Cardiac fibroblast (primary cell): ENCODE data around the gene NHERF1.

ENCODE experiments used
- DNase-seq, 2 donors: peaks; one replicate each; pipeline versions ENCODE4 v3.0.0 to v3.0.0-alpha.2; 2010; ENCODE audit warnings: low read depth in 2 of 2
- H3K4me3 ChIP-seq, 2 donors: replicated peaks in 1 of 2; 1 replicate in 1 of 2; 2 replicates in 1 of 2; pipeline ENCODE4 v1.5.1; 2011; ENCODE audit warnings: low read depth in 2 of 2, low read length in 2 of 2, mild to moderate bottlenecking in 2 of 2, moderate library complexity in 1 of 2
- CTCF ChIP-seq: IDR thresholded peaks from one replicate; pipeline ENCODE4 v1.5.1; 2011; ENCODE audit warnings: low read depth, mild to moderate bottlenecking, low read length, inconsistent platforms

The NHERF1 gene

GRCh38 chr17:74769856-74770497, 21.5 kb downstream of the NHERF1 start:
- H3K4me3 ChIP-seq: no peak overlapping the region
- TF ChIP-seq CTCF: no peak
- DNase-seq: no peak

GRCh38 chr17:74770498-74771318, 22.3 kb downstream of the NHERF1 start:
- H3K4me3 ChIP-seq: no peak overlapping the region
- peak; percentile 40 to 52 for DNase-seq
- peak; percentile 79 for TF ChIP-seq CTCF

DNA sequence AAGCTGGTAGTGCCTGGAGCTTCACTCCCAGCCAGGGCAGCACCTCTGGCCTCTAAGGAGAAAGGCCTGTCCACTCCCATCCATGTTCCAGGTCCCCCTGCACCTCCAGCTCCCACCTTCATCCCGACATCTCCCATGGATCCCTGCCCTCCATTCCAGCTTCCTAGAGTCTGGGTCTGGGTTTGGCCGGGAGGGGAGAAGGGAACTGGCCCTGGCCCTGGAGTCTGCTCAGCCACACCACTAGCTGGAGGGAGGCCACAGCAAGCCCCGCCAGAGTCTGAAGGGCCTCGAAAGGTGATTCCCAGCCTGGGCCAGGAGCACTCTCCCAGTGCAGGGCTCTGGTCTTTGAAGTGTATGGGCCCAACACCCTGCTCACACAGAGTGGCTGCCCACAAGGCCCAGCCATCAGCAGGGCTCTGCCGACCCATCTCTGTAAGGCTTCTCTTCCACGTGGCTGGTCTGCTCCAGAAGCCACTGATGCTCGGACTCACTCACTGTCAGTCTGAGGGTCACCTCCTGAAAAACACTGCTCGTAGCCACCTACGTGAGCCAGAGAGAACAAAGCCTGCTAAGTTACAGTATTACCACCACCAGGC, 23.0 kb downstream of the NHERF1 start:
- DNase-seq: no peak
- TF ChIP-seq CTCF: no peak
- H3K4me3 ChIP-seq: no peak overlapping the region

DNA sequence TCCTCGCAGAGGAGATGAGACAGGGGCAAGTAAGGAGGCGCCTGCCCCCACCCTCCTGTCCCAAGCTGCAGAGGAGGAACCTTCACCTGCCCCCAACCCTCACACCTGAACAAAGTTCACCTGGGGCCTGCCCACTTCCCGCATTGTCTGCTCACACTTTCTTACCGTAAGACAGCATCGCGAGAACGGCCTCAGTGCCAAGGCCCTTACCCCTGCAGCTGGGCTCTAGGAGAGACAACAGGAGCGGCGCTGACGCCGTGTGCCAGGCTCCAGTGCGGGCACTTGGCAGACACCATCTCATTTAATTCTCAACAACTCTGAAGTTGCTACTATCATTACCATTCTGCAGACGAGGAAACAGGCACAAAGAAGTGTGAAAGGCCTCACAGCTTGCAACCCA, 23.6 kb downstream of the NHERF1 start:
- DNase-seq: no peak
- no peak for TF ChIP-seq CTCF
- H3K4me3 ChIP-seq: no peak overlapping the region

GRCh38 chr17:74773414-74773813, 25.0 kb downstream of the NHERF1 start:
- DNase-seq: no peak
- no peak for TF ChIP-seq CTCF
- H3K4me3 ChIP-seq: no peak overlapping the region

GRCh38 chr17:74773871-74774286, 25.5 kb downstream of the NHERF1 start:
- no peak for TF ChIP-seq CTCF
- peak; percentile 66 to 67 for DNase-seq
- no peak overlapping the region for H3K4me3 ChIP-seq
